Measurements from ENCODE around the gene AFF3. TPM values are rescaled to one million over a fixed set of nuclear protein-coding genes. Genes with fewer than 3 reads are reported as not detected.

The AFF3 gene
- total and polyA plus RNA-seq, 2 experiments from 2014 or later: 12.0 to 12.8 TPM

DNA sequence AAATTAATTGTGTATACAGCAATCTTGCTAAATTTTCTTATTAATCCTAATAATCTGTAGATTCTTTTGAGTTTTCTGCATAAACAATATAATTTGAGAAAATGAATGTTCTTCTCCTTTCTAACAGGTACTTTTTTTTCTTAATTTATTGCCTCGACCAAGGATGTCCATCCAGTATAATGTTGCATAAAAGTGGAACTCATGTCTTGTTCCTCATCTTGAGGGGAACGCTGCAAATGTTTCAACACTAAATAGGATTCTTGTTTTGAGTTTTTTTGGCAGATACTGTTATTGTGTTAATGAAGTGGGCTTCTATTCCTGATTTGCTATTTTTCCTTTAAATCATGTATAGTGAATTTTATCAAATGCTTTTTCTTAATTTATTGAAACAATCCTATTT lies 408.2 kb downstream of the AFF3 start:
- no peak overlapping the region for H3K27ac ChIP-seq
- no peaks in the 10 kb centered on the region for H3K27me3 ChIP-seq
- no peak for TF ChIP-seq CTCF (IDR thresholded peaks at IDR 0.05; ENCODE audit: low read depth, low read length)
- H3K9me3 ChIP-seq (ENCODE audit: low read depth): no peaks in the 10 kb centered on the region
- H3K36me3 ChIP-seq: no peaks in the 10 kb centered on the region
- no peaks in the 10 kb centered on the region for H3K4me1 ChIP-seq (ENCODE audit: low read depth)
- H3K4me3 ChIP-seq: no peak overlapping the region
- DNase-seq (ENCODE audit: low read depth in 1 of 2, low spot score in 1 of 2): no peak

- no peaks in the 10 kb centered on the region for H3K36me3 ChIP-seq
- TF ChIP-seq CTCF (IDR thresholded peaks at IDR 0.05; ENCODE audit: low read depth, low read length): no peak
- peak in 1 of 2 donors; percentile 16 for DNase-seq (ENCODE audit: low read depth in 1 of 2, low spot score in 1 of 2)
- no peaks in the 10 kb centered on the region for H3K4me1 ChIP-seq (ENCODE audit: low read depth)
- no peaks in the 10 kb centered on the region for H3K9me3 ChIP-seq (ENCODE audit: low read depth)
- H3K4me3 ChIP-seq: no peak overlapping the region
- H3K27ac ChIP-seq: no peak overlapping the region
- H3K27me3 ChIP-seq: no peaks in the 10 kb centered on the region
These were observed 413.0 kb downstream of the AFF3 start for GRCh38 chr2:99729104-99730025.

GRCh38 chr2:99728166-99728565 lies 414.2 kb downstream of the AFF3 start:
- H3K27me3 ChIP-seq: no peaks in the 10 kb centered on the region
- no peaks in the 10 kb centered on the region for H3K4me1 ChIP-seq (ENCODE audit: low read depth)
- H3K27ac ChIP-seq: no peak overlapping the region
- H3K9me3 ChIP-seq (ENCODE audit: low read depth): no peaks in the 10 kb centered on the region
- no peaks in the 10 kb centered on the region for H3K36me3 ChIP-seq
- H3K4me3 ChIP-seq: no peak overlapping the region
- TF ChIP-seq CTCF (IDR thresholded peaks at IDR 0.05; ENCODE audit: low read depth, low read length): no peak
- DNase-seq (ENCODE audit: low read depth in 1 of 2, low spot score in 1 of 2): no peak

GRCh38 chr2:99727199-99727598 lies 415.2 kb downstream of the AFF3 start:
- Histone ChIP-seq H3K27ac (no peak overlapping the region), H3K36me3 (no peaks in the 10 kb centered on the region), H3K4me1 (ENCODE audit: low read depth) (no peaks in the 10 kb centered on the region), H3K27me3 (no peaks in the 10 kb centered on the region), H3K4me3 (no peak overlapping the region), H3K9me3 (ENCODE audit: low read depth) (no peaks in the 10 kb centered on the region)
- TF ChIP-seq CTCF (IDR thresholded peaks at IDR 0.05; ENCODE audit: low read depth, low read length): no peak
- DNase-seq (ENCODE audit: low read depth in 1 of 2, low spot score in 1 of 2): no peak

DNA sequence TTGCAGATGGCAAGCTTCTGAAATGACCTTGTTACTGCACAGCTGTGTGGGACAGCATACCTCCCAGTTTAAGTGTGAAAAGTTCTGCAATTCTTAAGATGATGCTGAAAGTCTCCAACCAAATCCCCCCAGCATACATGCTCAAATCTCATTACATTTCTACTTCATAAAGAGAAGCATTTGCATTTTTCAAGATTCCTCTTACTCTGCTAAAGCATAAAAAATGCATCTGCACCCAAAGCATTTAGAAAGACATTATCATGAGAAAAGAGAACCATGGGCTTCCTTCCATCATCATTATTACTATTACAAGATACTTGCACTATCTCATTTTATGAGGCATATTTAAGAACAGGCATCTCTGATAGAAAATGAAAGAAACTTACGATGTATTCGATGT lies 415.7 kb downstream of the AFF3 start:
- Histone ChIP-seq H3K27me3 (no peaks in the 10 kb centered on the region), H3K36me3 (no peaks in the 10 kb centered on the region), H3K4me3 (no peak overlapping the region), H3K27ac (no peak overlapping the region), H3K9me3 (ENCODE audit: low read depth) (no peaks in the 10 kb centered on the region), H3K4me1 (ENCODE audit: low read depth) (no peaks in the 10 kb centered on the region)
- no peak for TF ChIP-seq CTCF (IDR thresholded peaks at IDR 0.05; ENCODE audit: low read depth, low read length)
- no peak for DNase-seq (ENCODE audit: low read depth in 1 of 2, low spot score in 1 of 2)

Data from cardiac muscle cell (in vitro differentiated cells and primary cell).